ENCODE results near the gene ERGIC1. TPM values are rescaled to one million over a fixed set of nuclear protein-coding genes. Genes with fewer than 3 reads are reported as not detected.
A peak's percentile ranks its signal among the peaks of the same experiment; 100 is the strongest.

Gene ERGIC1
- total RNA-seq, 1 experiment from 2014 or later: 77.0 TPM

DNA sequence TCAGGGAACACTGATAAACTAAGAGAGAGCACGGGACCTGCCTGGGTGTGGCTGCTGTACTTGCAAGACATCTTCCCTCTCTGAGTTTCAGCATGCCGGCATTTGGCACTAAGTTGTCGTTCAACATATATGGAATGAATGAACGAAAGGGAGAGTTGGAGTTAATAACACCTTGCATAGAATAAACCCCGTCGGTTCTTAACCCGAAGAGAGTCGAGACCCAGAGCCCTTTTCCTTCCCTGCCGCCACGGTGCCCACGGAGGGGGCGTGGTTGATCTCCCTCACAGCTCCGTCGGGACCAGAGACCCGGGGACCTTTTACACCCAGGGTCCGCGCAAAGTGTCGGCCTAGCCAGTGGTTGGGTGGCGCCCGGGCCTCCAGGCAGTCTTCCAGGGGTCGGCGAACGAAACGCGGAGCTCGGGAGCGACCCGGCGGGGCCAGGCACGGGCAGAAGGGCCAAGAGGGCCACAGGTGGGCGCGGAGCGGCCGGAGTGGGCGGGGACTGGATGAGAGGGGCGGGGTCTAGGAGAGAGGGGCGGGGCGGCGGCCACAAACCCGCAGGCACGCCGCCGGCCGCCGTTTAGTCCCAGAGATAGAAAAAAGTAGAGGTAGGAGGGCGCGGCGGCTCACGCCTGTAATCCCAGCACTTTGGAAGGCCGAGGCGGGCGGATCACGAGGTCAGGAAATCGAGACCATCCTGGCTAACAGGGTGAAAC is 124.4 kb downstream of the ERGIC1 start:
- peaks cover 9% of the 10 kb centered on the region for H3K23me2 ChIP-seq (ENCODE audit: insufficient read length, low read depth, low read length, poor library complexity, severe bottlenecking)
- H3K4me1 ChIP-seq (ENCODE audit: insufficient read depth, low read length): no peaks in the 10 kb centered on the region; the same call in 1 of the 2 replicates
- H4K20me1 ChIP-seq (ENCODE audit: control insufficient read depth, insufficient read depth, insufficient read length): no peaks in the 10 kb centered on the region
- no peak overlapping the region for H3K23ac ChIP-seq (ENCODE audit: insufficient read length, low read depth, low read length)
- no peaks in the 10 kb centered on the region for H3K9me3 ChIP-seq (ENCODE audit: control insufficient read depth, low read depth, low read length)
- H3K27ac ChIP-seq (ENCODE audit: insufficient read length, low read depth, low read length): no peak overlapping the region
- H3K14ac ChIP-seq (ENCODE audit: insufficient read depth, low read length): no peak overlapping the region
- peaks cover 3% of the 10 kb centered on the region for H3K79me1 ChIP-seq (ENCODE audit: insufficient read depth, low read depth, low read length, poor library complexity, severe bottlenecking)
- H3K79me2 ChIP-seq (ENCODE audit: insufficient read depth, low read length): no peaks in the 10 kb centered on the region; the same call in 1 of the 2 replicates
- H3K56ac ChIP-seq (ENCODE audit: insufficient read length, low read depth, low read length): no peak overlapping the region
- no peak overlapping the region for H2BK20ac ChIP-seq (ENCODE audit: low read depth, low read length, poor library complexity, severe bottlenecking)
- peaks cover 8 to 16% of the 10 kb centered on the region in 2 experiments for H3K4me1 Mint-ChIP-seq
- H2BK120ac ChIP-seq (ENCODE audit: low read depth, low read length, poor library complexity, severe bottlenecking): no peak overlapping the region
- H3K4me2 ChIP-seq (ENCODE audit: insufficient read depth, insufficient read length, low read length): peak overlapping the region; percentile 68
- no CpG with 5 or more reads among the region's 54 CpGs for WGBS (ENCODE audit: extremely low coverage, insufficient read length, low lambda C conversion rate)
- no peak overlapping the region for H4K91ac ChIP-seq (ENCODE audit: insufficient read length, low read depth, low read length)
- H3T11ph ChIP-seq (ENCODE audit: low read length): no peak overlapping the region
- TF ChIP-seq, protein P1, sequence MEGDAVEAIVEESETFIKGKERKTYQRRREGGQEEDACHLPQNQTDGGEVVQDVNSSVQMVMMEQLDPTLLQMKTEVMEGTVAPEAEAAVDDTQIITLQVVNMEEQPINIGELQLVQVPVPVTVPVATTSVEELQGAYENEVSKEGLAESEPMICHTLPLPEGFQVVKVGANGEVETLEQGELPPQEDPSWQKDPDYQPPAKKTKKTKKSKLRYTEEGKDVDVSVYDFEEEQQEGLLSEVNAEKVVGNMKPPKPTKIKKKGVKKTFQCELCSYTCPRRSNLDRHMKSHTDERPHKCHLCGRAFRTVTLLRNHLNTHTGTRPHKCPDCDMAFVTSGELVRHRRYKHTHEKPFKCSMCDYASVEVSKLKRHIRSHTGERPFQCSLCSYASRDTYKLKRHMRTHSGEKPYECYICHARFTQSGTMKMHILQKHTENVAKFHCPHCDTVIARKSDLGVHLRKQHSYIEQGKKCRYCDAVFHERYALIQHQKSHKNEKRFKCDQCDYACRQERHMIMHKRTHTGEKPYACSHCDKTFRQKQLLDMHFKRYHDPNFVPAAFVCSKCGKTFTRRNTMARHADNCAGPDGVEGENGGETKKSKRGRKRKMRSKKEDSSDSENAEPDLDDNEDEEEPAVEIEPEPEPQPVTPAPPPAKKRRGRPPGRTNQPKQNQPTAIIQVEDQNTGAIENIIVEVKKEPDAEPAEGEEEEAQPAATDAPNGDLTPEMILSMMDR (conservative IDR thresholded peaks at IDR 0.05): no peak
- H2AK5ac ChIP-seq (ENCODE audit: insufficient read length, low read length): no peak overlapping the region
- no peak overlapping the region for H2BK15ac ChIP-seq (ENCODE audit: low read depth, low read length)
- H4K5ac ChIP-seq (ENCODE audit: insufficient read length, low read depth, low read length): no peak overlapping the region
- H2AFZ ChIP-seq (ENCODE audit: low read length): no peak overlapping the region
- H3K36me3 Mint-ChIP-seq (ENCODE audit: insufficient read depth in 1 of 3, low read depth in 3 of 3): peaks cover 5 to 10% (median 10%) of the 10 kb centered on the region in 3 experiments; a peak in 6 of 7 replicates
- no peak overlapping the region for H4K8ac ChIP-seq (replicated peaks; ENCODE audit: insufficient read length, low read depth, low read length)
- no peak overlapping the region for H3K18ac ChIP-seq (ENCODE audit: insufficient read length, low read depth, low read length)
- H2BK12ac ChIP-seq (ENCODE audit: insufficient read length, low read depth, low read length): no peak overlapping the region
- H3K27ac Mint-ChIP-seq: peak overlapping the region in 2 of 3 experiments; percentile 95; a peak in 5 of 7 replicates
- H3K9me3 Mint-ChIP-seq: peaks cover 0 to 3% of the 10 kb centered on the region in 2 experiments; a peak in 2 of 5 replicates
- no peak overlapping the region for H3K9ac ChIP-seq (ENCODE audit: extremely low read depth, insufficient read length, low read length)
- no peaks in the 10 kb centered on the region; the same call in 1 of the 2 replicates for H3K27me3 ChIP-seq (ENCODE audit: insufficient read depth, low read length)
- H3K27me3 Mint-ChIP-seq (ENCODE audit: low read depth): peaks cover 35% of the 10 kb centered on the region
- peak; percentile 82 for DNase-seq
- H2BK5ac ChIP-seq (ENCODE audit: insufficient read length, low read length): no peak overlapping the region
- H3K4ac ChIP-seq (ENCODE audit: low read depth, low read length): no peak overlapping the region
- H3K4me3 Mint-ChIP-seq: peak overlapping the region; percentile 94 to 97

Measured in H9 (cell line).